NCI-H2081 (cell line): ENCODE results near the gene MPG.

Experiments used
- DNase-seq, 2 experiments: peaks; one replicate each; lab custom pipeline; 2025; lab: John Stamatoyannopoulos, UW

Gene MPG

GRCh38 chr16:83781-84615 lies 6.0 kb downstream of the MPG start:
- peak; percentile 33 to 74 for DNase-seq

GRCh38 chr16:84718-85406 lies 6.8 kb downstream of the MPG start:
- peak; percentile 66 to 83 for DNase-seq

DNA sequence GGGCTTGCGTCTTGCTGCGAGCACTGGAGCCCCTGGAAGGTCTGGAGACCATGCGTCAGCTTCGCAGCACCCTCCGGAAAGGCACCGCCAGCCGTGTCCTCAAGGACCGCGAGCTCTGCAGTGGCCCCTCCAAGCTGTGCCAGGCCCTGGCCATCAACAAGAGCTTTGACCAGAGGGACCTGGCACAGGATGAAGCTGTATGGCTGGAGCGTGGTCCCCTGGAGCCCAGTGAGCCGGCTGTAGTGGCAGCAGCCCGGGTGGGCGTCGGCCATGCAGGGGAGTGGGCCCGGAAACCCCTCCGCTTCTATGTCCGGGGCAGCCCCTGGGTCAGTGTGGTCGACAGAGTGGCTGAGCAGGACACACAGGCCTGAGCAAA lies 7.4 kb downstream of the MPG start:
- no peak for DNase-seq

DNA sequence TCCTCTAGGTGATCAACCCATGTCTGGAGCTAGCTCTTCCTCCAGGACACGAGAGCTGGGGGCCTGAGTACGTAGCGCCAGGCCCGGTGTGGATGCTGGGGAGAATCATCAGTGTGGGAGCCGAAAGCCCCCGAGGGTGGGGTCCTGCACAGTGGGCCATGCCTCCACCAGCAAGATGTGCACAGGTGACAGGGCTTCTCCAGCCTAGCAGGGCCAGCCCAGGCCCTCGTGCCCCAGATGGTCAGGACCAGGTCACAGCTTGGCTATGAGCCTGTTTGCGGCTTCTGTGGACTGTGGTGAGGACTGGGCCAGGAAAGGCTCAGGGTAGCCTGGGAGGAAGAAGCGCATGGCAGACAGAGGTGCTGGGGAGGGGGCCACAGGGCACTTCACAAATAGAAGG lies 7.8 kb downstream of the MPG start:
- DNase-seq, result no peak

- no peak for DNase-seq
Observed at GRCh38 chr16:86483-86952, 8.5 kb downstream of the MPG start.

GRCh38 chr16:88613-89012 lies 10.6 kb downstream of the MPG start:
- no peak for DNase-seq

GRCh38 chr16:89391-90302 lies 11.6 kb downstream of the MPG start:
- DNase-seq, result no peak

- peak; percentile 51 to 79 for DNase-seq
Observed at GRCh38 chr16:91484-91883, 13.5 kb downstream of the MPG start.

DNA sequence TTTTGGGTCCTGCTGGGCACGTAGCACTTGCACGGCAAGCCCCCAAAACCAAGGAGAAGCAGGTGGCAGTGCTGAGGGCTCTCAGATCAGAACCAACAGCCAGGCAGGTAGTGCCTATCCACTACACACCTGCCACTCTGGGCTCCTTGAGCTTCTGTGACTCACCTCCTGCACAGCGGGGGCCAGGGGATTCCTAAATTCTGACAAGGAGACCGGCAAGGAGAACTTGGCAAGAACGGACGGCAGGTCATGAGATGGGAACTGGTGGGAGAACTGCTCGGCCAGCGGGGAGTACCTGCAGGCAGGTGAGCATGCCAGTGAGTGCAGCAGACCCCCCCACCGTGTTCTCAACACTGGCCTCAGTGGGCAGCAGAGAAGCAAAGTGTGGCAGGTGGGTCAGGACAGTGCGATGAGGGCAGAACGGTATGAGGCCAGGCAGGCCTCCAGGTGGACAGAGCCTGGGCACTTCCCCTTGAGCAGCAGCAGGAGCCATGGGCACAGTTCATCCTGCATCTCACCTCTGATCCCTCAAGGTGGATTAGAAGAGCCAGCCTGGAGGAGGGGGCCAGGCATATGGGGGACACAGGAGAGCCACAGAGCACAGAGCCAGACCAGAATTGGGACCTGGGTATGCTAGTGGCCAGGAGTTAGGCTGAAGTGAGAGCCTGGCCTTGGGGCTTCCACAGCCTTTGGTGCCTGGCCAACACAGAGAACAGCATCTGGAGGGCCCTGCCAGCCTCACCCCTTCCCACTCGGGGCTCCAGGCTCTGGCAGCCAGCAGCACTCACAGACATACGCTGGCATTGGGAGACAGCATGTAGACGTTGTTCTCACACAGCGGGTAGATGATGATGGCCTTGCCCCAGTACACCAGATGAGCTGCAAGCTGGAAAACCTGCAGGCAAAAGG lies 14.7 kb downstream of the MPG start:
- DNase-seq, result no peak

GRCh38 chr16:94918-95265 lies 16.9 kb downstream of the MPG start:
- no peak for DNase-seq

- peak; percentile 84 to 85 for DNase-seq
Observed at GRCh38 chr16:96935-97381, 18.9 kb downstream of the MPG start.

DNA sequence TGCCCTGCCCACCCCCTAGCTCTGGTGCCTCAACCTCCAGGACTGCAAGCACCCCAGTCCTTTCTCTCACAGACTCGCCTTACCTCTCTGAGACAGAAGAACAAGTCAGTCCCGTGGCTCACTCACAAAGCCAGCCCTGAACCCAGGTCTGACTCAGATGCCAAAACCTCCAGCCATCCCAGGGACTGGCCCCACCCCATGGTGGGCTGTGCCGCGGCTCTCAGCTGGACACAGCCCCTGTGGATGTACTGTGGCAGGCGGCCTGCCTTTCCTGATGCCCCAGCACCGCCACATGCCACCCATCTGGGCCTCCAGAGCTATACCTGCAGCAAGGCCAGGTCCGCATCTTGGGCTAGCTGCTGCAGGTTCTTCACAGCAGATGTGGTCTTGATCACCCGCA lies 19.8 kb downstream of the MPG start:
- no peak for DNase-seq

DNA sequence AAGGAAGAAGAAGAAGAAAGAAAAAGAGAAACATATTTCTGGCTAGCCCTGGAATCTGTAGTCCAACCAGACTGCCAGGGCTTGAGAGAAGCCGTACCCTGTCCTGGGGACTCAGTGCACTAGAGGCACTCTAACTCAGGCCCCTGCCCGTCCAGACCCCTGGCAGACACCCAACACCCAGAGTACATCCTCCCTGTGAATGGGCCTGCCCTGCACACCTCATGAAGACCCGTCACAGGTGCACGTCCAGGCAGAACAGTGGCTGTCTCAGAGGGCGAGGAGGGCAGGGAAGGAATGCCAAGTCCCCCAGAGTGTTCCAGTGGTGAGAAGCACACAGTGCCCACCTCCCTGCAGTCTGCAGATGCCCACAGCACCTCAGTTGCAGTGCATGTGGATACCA lies 23.0 kb downstream of the MPG start:
- no peak for DNase-seq

DNA sequence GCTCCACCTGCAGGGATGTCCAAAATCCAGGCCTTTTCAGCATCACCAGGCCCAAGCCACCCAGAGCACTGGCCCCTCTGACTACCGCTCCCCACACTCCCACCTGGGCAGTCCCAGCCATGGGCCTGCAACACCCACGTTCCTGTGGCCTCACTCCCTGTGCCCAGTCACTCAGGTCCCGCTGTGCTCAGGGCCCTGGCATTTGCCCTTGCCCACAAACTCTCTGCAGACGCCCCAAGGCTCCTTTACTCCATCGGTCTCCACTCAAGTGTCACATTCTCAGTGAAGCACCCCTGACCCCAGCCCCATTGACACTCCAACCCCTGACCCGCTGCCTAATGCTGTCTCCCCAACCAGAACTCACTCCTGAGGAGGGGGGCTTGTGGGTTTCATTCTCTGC lies 23.6 kb downstream of the MPG start:
- no peak for DNase-seq

GRCh38 chr16:102060-102855 lies 24.2 kb downstream of the MPG start:
- DNase-seq, result no peak

GRCh38 chr16:104355-104754 lies 26.3 kb downstream of the MPG start:
- no peak for DNase-seq

DNA sequence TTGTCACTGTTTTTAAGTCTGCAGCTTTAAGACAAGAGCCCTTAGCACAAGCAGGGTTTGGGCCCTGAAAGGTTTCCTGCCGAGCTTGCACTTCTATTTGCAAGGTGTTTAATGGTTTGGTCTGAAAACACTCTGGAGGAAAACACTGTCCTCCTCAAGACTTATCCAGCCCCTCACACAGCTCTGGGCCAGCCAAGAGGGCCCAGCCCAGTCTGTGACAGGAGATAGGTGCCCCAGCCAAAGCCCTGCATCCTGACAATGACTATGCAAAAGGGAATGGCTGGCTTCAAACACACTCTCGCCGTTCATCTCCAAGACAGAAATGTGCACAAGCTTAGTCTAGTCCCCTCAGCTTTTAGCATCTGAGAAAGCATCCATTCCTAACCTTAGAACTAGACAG lies 26.9 kb downstream of the MPG start:
- DNase-seq, result no peak

- DNase-seq, result no peak
Observed at GRCh38 chr16:105521-105920, 27.5 kb downstream of the MPG start.

- DNase-seq, result peak; percentile 69 to 70
Observed at GRCh38 chr16:106623-107324, 28.7 kb downstream of the MPG start.
